ENCODE results near the gene MUC4.

DNA sequence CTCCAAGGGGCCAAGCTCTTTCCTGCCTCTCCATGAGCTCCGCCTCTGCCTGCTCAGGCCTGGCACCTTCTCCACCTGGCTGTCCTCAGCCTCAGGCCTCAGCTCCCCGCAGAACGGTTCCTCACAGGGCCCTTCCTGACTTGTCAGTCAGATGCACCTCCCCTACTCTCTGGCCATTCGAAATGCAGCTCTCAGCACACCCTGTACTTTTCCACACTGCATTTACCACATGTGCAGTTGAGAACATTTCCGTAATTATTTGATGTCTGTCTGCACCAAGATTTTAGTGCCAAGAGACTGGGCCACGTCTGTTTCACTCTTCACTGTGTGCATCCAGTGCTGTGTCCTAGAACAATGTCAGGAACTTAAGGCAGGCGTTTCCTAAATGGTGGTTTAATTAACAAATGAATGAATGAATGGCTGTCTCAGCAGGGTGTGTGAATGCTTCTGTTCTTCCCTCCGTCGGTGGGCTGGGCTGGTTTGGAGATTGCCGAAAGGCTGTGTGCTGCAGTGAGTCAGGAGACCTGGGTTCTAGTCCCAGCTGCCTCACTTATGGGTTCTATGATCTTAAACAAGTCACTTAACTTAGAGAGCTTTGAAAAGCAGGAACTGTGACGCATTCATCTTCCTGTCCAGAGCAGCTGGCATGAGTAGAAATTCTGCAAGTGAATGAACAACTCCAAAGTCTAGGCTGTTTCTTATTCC, 5.4 kb downstream of the MUC4 start:
- TF ChIP-seq, protein P1, sequence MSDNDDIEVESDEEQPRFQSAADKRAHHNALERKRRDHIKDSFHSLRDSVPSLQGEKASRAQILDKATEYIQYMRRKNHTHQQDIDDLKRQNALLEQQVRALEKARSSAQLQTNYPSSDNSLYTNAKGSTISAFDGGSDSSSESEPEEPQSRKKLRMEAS (IDR thresholded peaks at IDR 0.05) = no peak
- TF ChIP-seq, protein P2, sequence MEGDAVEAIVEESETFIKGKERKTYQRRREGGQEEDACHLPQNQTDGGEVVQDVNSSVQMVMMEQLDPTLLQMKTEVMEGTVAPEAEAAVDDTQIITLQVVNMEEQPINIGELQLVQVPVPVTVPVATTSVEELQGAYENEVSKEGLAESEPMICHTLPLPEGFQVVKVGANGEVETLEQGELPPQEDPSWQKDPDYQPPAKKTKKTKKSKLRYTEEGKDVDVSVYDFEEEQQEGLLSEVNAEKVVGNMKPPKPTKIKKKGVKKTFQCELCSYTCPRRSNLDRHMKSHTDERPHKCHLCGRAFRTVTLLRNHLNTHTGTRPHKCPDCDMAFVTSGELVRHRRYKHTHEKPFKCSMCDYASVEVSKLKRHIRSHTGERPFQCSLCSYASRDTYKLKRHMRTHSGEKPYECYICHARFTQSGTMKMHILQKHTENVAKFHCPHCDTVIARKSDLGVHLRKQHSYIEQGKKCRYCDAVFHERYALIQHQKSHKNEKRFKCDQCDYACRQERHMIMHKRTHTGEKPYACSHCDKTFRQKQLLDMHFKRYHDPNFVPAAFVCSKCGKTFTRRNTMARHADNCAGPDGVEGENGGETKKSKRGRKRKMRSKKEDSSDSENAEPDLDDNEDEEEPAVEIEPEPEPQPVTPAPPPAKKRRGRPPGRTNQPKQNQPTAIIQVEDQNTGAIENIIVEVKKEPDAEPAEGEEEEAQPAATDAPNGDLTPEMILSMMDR (IDR thresholded peaks at IDR 0.05; ENCODE audit: low read depth, low read length, missing input control) = no peak
- no peak for TF ChIP-seq HNF4G (IDR thresholded peaks at IDR 0.05)
- no peak for TF ChIP-seq EGR1 (IDR thresholded peaks at IDR 0.05; ENCODE audit: low read depth in 2 of 2)
- TF ChIP-seq FOXA2 (IDR thresholded peaks at IDR 0.05) = no peak
- no peak for TF ChIP-seq JUND (IDR thresholded peaks at IDR 0.05)
- TF ChIP-seq, protein P3, sequence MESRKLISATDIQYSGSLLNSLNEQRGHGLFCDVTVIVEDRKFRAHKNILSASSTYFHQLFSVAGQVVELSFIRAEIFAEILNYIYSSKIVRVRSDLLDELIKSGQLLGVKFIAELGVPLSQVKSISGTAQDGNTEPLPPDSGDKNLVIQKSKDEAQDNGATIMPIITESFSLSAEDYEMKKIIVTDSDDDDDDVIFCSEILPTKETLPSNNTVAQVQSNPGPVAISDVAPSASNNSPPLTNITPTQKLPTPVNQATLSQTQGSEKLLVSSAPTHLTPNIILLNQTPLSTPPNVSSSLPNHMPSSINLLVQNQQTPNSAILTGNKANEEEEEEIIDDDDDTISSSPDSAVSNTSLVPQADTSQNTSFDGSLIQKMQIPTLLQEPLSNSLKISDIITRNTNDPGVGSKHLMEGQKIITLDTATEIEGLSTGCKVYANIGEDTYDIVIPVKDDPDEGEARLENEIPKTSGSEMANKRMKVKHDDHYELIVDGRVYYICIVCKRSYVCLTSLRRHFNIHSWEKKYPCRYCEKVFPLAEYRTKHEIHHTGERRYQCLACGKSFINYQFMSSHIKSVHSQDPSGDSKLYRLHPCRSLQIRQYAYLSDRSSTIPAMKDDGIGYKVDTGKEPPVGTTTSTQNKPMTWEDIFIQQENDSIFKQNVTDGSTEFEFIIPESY (IDR thresholded peaks at IDR 0.05) = no peak
- no peak for TF ChIP-seq RXRA (IDR thresholded peaks at IDR 0.05)
- no peak for TF ChIP-seq YY1 (IDR thresholded peaks at IDR 0.05)
- TF ChIP-seq, protein P4, sequence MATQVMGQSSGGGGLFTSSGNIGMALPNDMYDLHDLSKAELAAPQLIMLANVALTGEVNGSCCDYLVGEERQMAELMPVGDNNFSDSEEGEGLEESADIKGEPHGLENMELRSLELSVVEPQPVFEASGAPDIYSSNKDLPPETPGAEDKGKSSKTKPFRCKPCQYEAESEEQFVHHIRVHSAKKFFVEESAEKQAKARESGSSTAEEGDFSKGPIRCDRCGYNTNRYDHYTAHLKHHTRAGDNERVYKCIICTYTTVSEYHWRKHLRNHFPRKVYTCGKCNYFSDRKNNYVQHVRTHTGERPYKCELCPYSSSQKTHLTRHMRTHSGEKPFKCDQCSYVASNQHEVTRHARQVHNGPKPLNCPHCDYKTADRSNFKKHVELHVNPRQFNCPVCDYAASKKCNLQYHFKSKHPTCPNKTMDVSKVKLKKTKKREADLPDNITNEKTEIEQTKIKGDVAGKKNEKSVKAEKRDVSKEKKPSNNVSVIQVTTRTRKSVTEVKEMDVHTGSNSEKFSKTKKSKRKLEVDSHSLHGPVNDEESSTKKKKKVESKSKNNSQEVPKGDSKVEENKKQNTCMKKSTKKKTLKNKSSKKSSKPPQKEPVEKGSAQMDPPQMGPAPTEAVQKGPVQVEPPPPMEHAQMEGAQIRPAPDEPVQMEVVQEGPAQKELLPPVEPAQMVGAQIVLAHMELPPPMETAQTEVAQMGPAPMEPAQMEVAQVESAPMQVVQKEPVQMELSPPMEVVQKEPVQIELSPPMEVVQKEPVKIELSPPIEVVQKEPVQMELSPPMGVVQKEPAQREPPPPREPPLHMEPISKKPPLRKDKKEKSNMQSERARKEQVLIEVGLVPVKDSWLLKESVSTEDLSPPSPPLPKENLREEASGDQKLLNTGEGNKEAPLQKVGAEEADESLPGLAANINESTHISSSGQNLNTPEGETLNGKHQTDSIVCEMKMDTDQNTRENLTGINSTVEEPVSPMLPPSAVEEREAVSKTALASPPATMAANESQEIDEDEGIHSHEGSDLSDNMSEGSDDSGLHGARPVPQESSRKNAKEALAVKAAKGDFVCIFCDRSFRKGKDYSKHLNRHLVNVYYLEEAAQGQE (IDR thresholded peaks at IDR 0.05) = no peak
- TF ChIP-seq, protein P5, sequence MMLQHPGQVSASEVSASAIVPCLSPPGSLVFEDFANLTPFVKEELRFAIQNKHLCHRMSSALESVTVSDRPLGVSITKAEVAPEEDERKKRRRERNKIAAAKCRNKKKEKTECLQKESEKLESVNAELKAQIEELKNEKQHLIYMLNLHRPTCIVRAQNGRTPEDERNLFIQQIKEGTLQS (IDR thresholded peaks at IDR 0.05) = no peak
- TF ChIP-seq SP1 (IDR thresholded peaks at IDR 0.05) = no peak
- TF ChIP-seq TAF1 (conservative IDR thresholded peaks at IDR 0.05) = no peak

Measured in liver (tissue), 3 donors.